Fibroblast of lung (primary cell): ENCODE data around the gene KPNA6. TPM values are rescaled to one million over a fixed set of nuclear protein-coding genes. Genes with fewer than 3 reads are reported as not detected.
"Not testable (repeated sequence)": the region's sequence is repeated elsewhere in the genome, so short reads cannot be mapped to it uniquely, and the experiment has no call there.

Experiments
- DNase-seq, 2 donors: peaks; one replicate each; pipeline versions ENCODE4 v3.0.0 to v3.0.0-alpha.2; 2010; ENCODE audit warnings: low read depth in 2 of 2
- H2AFZ ChIP-seq: 2 replicates; pipeline ENCODE4 v1.5.1; 2012; ENCODE audit warnings: low read length, control low read depth, inconsistent platforms
- H3K27ac ChIP-seq: 2 replicates; pipeline ENCODE4 v1.5.1; 2011; ENCODE audit warnings: low read length, control low read depth; ENCODE audit not compliant: insufficient read depth
- H3K27me3 ChIP-seq: 2 replicates; pipeline ENCODE4 v1.5.1; 2011; ENCODE audit warnings: mild to moderate bottlenecking, low read length; ENCODE audit not compliant: control insufficient read depth, insufficient read depth
- H3K36me3 ChIP-seq: 2 replicates; pipeline ENCODE4 v1.5.1; 2011; ENCODE audit warnings: low read length; ENCODE audit not compliant: control insufficient read depth, insufficient read depth
- H3K4me1 ChIP-seq: 2 replicates; pipeline ENCODE4 v1.5.1; 2011; ENCODE audit warnings: low read length; ENCODE audit not compliant: control insufficient read depth, insufficient read depth; ENCODE audit errors: extremely low read depth
- H3K4me2 ChIP-seq: 2 replicates; pipeline ENCODE4 v1.5.1; 2011; ENCODE audit warnings: low read length, control low read depth; ENCODE audit not compliant: insufficient read depth; ENCODE audit errors: extremely low read depth
- H3K4me3 ChIP-seq, 4 experiments: fragments of 200-600 bp in 1 of 4; sonication (generic) in 1 of 4; replicated peaks in 1 of 4; 2 replicates each; pipeline ENCODE4 v1.5.1; 2011 to 2016; ENCODE audit warnings: low read length in 4 of 4, low read depth in 3 of 4, mild to moderate bottlenecking in 3 of 4, control low read depth in 2 of 4, inconsistent platforms in 1 of 4, mixed read lengths in 1 of 4; ENCODE audit not compliant: insufficient read depth in 1 of 4; ENCODE audit errors: control extremely low read depth in 1 of 4
- H3K79me2 ChIP-seq: 2 replicates; pipeline ENCODE4 v1.5.1; 2012; ENCODE audit warnings: mild to moderate bottlenecking, low read length, inconsistent platforms; ENCODE audit not compliant: control insufficient read depth, insufficient read depth
- H3K9ac ChIP-seq: 2 replicates; pipeline ENCODE4 v1.5.1; 2011; ENCODE audit warnings: mild to moderate bottlenecking, low read length, control low read depth; ENCODE audit not compliant: insufficient read depth
- H3K9me3 ChIP-seq: 2 replicates; pipeline ENCODE4 v1.5.1; 2012; ENCODE audit warnings: low read depth, low read length; ENCODE audit not compliant: control insufficient read depth, insufficient read depth
- H4K20me1 ChIP-seq: 2 replicates; pipeline ENCODE4 v1.5.1; 2011; ENCODE audit warnings: low read length; ENCODE audit not compliant: control insufficient read depth, insufficient read depth; ENCODE audit errors: extremely low read depth
- EZH2 ChIP-seq: IDR thresholded peaks from 2 replicates; pipeline ENCODE4 v1.5.1; 2012; ENCODE audit warnings: low read length, control low read depth, mild to moderate bottlenecking; ENCODE audit errors: missing control alignments
- polyA plus RNA-seq, 2 donors: library from polyadenylated mRNA; depleted of rRNA in 1 of 2; stranded (reverse) in 1 of 2; unstranded in 1 of 2; fragments of >200 nt; gene quantifications; 2 replicates each; pipeline ENCODE4 v1.2.1, GENCODE V29; 2011 to 2012; ENCODE audit warnings: missing spikeins in 1 of 2
- total RNA-seq: library from RNA; depleted of rRNA; stranded (reverse); fragments of >200 nt; gene quantifications from 2 replicates; pipeline ENCODE4 v1.2.1, GENCODE V29; 2014
- TF ChIP-seq, protein P1 (sequence below), 2 donors: IDR thresholded peaks in 1 of 2; conservative IDR thresholded peaks in 1 of 2; 1 replicate in 1 of 2; 2 replicates in 1 of 2; pipeline ENCODE4 v1.5.1; 2011 to 2012; ENCODE audit warnings: low read length in 2 of 2, control low read depth in 1 of 2, inconsistent platforms in 1 of 2, low read depth in 1 of 2, mild to moderate bottlenecking in 1 of 2

The KPNA6 gene
- total and polyA plus RNA-seq, 2 donors (not counting 1 experiment from before 2014, with no cell fraction given): 40.1 to 48.5 TPM

- Histone ChIP-seq H3K9ac (no peak overlapping the region), H4K20me1 (no peaks in the 10 kb centered on the region), H2AFZ (no peak overlapping the region), H3K36me3 (peaks cover 7% of the 10 kb centered on the region), H3K79me2 (no peaks in the 10 kb centered on the region), H3K9me3 (no peaks in the 10 kb centered on the region), H3K27me3 (no peaks in the 10 kb centered on the region), H3K27ac (peak overlapping the region; percentile 70), H3K4me2 (no peak overlapping the region), H3K4me1 (peaks cover 17% of the 10 kb centered on the region), H3K4me3 (no peak overlapping the region)
- peak; percentile 63 to 80 for DNase-seq
- no peak for TF ChIP-seq EZH2
- TF ChIP-seq, protein P1, sequence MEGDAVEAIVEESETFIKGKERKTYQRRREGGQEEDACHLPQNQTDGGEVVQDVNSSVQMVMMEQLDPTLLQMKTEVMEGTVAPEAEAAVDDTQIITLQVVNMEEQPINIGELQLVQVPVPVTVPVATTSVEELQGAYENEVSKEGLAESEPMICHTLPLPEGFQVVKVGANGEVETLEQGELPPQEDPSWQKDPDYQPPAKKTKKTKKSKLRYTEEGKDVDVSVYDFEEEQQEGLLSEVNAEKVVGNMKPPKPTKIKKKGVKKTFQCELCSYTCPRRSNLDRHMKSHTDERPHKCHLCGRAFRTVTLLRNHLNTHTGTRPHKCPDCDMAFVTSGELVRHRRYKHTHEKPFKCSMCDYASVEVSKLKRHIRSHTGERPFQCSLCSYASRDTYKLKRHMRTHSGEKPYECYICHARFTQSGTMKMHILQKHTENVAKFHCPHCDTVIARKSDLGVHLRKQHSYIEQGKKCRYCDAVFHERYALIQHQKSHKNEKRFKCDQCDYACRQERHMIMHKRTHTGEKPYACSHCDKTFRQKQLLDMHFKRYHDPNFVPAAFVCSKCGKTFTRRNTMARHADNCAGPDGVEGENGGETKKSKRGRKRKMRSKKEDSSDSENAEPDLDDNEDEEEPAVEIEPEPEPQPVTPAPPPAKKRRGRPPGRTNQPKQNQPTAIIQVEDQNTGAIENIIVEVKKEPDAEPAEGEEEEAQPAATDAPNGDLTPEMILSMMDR (conservative IDR thresholded peaks at IDR 0.05 in 1 of 2, IDR thresholded peaks at IDR 0.05 in 1 of 2; ENCODE audit: low read depth in 1 of 2, low read length in 2 of 2): peak; percentile 52 to 64
Measured at GRCh38 chr1:32063261-32063681, 44.6 kb upstream of the KPNA6 start.

- not testable (repeated sequence) for H4K20me1 ChIP-seq, H3K9me3 ChIP-seq, H3K79me2 ChIP-seq, H3K27me3 ChIP-seq, H2AFZ ChIP-seq, DNase-seq, H3K9ac ChIP-seq, H3K27ac ChIP-seq, H3K36me3 ChIP-seq, H3K4me3 ChIP-seq, H3K4me2 ChIP-seq
- peaks cover 17% of the 10 kb centered on the region for H3K4me1 ChIP-seq
Measured at GRCh38 chr1:32065613-32066488, 42.0 kb upstream of the KPNA6 start.

DNA sequence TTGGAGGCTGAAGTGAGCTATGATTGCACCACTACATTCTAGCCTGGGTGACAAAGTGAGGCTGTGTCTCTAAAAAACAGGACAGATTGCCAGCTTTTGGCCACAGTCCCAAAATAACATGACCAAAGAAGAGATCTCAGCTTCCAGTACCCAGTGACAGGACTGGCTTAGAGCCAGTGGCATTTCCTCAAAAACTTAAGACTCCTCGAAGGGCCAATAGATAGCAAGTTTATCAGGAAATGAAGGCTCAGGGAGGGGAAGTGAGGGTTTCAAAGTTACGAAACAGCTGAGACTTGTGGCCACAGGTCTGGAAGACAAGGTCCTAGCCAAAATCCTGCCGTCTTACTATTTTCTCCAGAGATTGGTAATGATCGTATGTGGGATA lies 41.4 kb upstream of the KPNA6 start:
- Histone ChIP-seq H3K79me2 (no peaks in the 10 kb centered on the region), H3K27me3 (no peaks in the 10 kb centered on the region), H4K20me1 (no peaks in the 10 kb centered on the region), H3K36me3 (no peaks in the 10 kb centered on the region), H3K9me3 (no peaks in the 10 kb centered on the region), H3K27ac (no peak overlapping the region), H3K4me1 (peaks cover 17% of the 10 kb centered on the region), H3K4me3 (no peak overlapping the region), H3K4me2 (no peak overlapping the region), H3K9ac (no peak overlapping the region), H2AFZ (no peak overlapping the region)
- TF ChIP-seq, protein P1 (conservative IDR thresholded peaks at IDR 0.05 in 1 of 2, IDR thresholded peaks at IDR 0.05 in 1 of 2; ENCODE audit: low read depth in 1 of 2, low read length in 2 of 2): no peak
- TF ChIP-seq EZH2: no peak
- DNase-seq: peak; percentile 76 to 77
